Measurements from ENCODE around the gene ULK2.
A peak's percentile ranks its signal among the peaks of the same experiment; 100 is the strongest.

ULK2 gene

DNA sequence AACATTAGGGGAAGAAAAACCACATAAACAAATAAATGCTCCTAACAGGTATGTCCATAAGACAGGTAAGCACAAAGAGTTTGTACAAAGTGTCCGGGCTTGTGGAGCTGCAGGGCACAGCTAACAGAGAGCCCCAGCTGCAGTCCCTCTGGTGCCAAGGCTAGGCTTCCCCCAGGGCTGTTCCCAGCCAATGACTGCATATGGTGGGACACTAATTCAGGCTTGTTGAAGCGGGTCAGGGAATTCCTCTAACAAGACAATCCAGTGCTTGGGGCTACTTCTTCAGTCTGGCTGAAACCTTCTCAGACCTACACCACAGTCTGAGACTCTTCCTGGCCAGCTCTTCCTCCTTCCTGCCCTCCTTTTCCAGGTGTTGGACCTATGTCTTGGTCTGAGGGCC lies 67.9 kb downstream of the ULK2 start:
- ChIA-PET POLR2A (no interaction called here), CTCF (interaction anchor here (1.2 to 1.9 kb wide), 2 partner anchors 33 to 37 kb away, joined by 3 to 4 read pairs; no protein-coding TSS in a partner anchor)

DNA sequence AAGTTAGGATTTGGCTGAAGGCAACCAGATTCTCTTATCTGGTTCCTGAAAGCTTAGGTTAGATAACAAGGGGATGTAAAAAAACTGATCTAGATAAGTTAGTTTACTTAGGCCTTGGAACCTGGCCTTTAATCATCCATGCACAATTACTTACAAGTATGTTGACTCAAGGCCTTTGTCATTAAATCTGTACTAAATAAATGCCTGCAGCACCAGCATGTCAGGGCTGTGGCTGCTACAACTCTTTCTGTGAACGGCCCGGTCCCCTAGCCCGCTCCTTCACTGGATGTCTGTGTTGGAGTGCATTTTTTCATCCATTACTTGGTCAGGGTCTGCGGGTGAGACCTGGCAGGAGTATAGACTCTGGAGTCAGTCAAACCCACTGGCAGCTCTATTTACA lies 71.3 kb downstream of the ULK2 start:
- ChIA-PET CTCF (interaction anchor here (0.5 to 1.6 kb wide), 3 partner anchors 16 to 30 kb away, joined by 3 read pairs; no protein-coding TSS in a partner anchor), POLR2A (no interaction called here)
- H3K4me1 ChIP-seq (ENCODE audit: control insufficient read depth, insufficient read depth, low read length) = 0 out of 2 replicates have a peak, but pooled peaks cover 3% of the 10 kb centered on the region
- peaks cover 82 to 93% of the 10 kb centered on the region in 2 experiments for H3K36me3 ChIP-seq (ENCODE audit: control insufficient read depth in 2 of 2, insufficient read depth in 1 of 2, low read length in 2 of 2)
- H3K4me3 ChIP-seq (ENCODE audit: low read depth, low read length) = no peak overlapping the region
- H3K27ac ChIP-seq (ENCODE audit: extremely low read depth, low read depth, low read length) = no peak overlapping the region; the same call in 1 of the 2 replicates
- TF ChIP-seq SETDB1 (IDR thresholded peaks at IDR 0.05; ENCODE audit: insufficient read length, low read length) (peak; percentile 78), PRDM1 (tag by site-specific recombination; IDR thresholded peaks at IDR 0.05) (no peak)
- no peaks in the 10 kb centered on the region for H3K9me3 ChIP-seq (ENCODE audit: control insufficient read depth, insufficient read depth, low read depth, low read length)

More for the DNA sequence above, 67.9 kb downstream of the ULK2 start:
- Histone ChIP-seq H3K9me3 (ENCODE audit: control insufficient read depth, insufficient read depth, low read depth, low read length) (no peaks in the 10 kb centered on the region), H3K4me1 (ENCODE audit: control insufficient read depth, insufficient read depth, low read length) (0 out of 2 replicates have a peak, but pooled peaks cover 3% of the 10 kb centered on the region), H3K36me3 (ENCODE audit: control insufficient read depth in 2 of 2, insufficient read depth in 1 of 2, low read length in 2 of 2) (peaks cover 80 to 87% of the 10 kb centered on the region in 2 experiments), H3K4me3 (ENCODE audit: low read depth, low read length) (no peak overlapping the region), H3K27ac (ENCODE audit: extremely low read depth, low read depth, low read length) (no peak overlapping the region)
- TF ChIP-seq, protein P1, sequence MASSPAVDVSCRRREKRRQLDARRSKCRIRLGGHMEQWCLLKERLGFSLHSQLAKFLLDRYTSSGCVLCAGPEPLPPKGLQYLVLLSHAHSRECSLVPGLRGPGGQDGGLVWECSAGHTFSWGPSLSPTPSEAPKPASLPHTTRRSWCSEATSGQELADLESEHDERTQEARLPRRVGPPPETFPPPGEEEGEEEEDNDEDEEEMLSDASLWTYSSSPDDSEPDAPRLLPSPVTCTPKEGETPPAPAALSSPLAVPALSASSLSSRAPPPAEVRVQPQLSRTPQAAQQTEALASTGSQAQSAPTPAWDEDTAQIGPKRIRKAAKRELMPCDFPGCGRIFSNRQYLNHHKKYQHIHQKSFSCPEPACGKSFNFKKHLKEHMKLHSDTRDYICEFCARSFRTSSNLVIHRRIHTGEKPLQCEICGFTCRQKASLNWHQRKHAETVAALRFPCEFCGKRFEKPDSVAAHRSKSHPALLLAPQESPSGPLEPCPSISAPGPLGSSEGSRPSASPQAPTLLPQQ (tag by site-specific recombination; IDR thresholded peaks at IDR 0.05) = no peak
- TF ChIP-seq MYNN (tag by site-specific recombination; IDR thresholded peaks at IDR 0.05; ENCODE audit: borderline replicate concordance) = no peak
- no peak for TF ChIP-seq GLIS2 (tag by site-specific recombination; IDR thresholded peaks at IDR 0.05)

- TF ChIP-seq ZSCAN18 (tag by site-specific recombination; IDR thresholded peaks at IDR 0.05) (no peak), ZNF747 (tag by site-specific recombination; IDR thresholded peaks at IDR 0.05) (no peak), ZXDB (tag by site-specific recombination; IDR thresholded peaks at IDR 0.05) (no peak), KLF16 (tag by site-specific recombination; IDR thresholded peaks at IDR 0.05) (no peak), PRDM1 (tag by site-specific recombination; IDR thresholded peaks at IDR 0.05) (0 out of 2 replicates have a peak, but pooled peaks have one; percentile 35), ZNF544 (tag by site-specific recombination; IDR thresholded peaks at IDR 0.05) (no peak)
- H3K9me3 ChIP-seq (ENCODE audit: control insufficient read depth, insufficient read depth, low read depth, low read length) = no peaks in the 10 kb centered on the region
- H3K36me3 ChIP-seq (ENCODE audit: control insufficient read depth in 2 of 2, insufficient read depth in 1 of 2, low read length in 2 of 2) = peaks cover 70 to 83% of the 10 kb centered on the region in 2 experiments
- ChIA-PET CTCF (interaction anchor here (1.0 to 1.4 kb wide), 3 partner anchors 24 to 25 kb away, joined by 4 to 5 read pairs (median 4); no protein-coding TSS in a partner anchor), POLR2A (interaction anchor here (1.0 kb wide), 1 partner anchor 47 kb away, joined by 4 read pairs; no protein-coding TSS in a partner anchor)
- H3K4me3 ChIP-seq (ENCODE audit: low read depth, low read length) = no peak overlapping the region
- H3K4me1 ChIP-seq (ENCODE audit: control insufficient read depth, insufficient read depth, low read length) = 0 out of 2 replicates have a peak, but pooled peaks cover 3% of the 10 kb centered on the region
- H3K27ac ChIP-seq (ENCODE audit: extremely low read depth, low read depth, low read length) = no peak overlapping the region; the same call in 1 of the 2 replicates
Measured at GRCh38 chr17:19791918-19792550, 75.7 kb downstream of the ULK2 start.

DNA sequence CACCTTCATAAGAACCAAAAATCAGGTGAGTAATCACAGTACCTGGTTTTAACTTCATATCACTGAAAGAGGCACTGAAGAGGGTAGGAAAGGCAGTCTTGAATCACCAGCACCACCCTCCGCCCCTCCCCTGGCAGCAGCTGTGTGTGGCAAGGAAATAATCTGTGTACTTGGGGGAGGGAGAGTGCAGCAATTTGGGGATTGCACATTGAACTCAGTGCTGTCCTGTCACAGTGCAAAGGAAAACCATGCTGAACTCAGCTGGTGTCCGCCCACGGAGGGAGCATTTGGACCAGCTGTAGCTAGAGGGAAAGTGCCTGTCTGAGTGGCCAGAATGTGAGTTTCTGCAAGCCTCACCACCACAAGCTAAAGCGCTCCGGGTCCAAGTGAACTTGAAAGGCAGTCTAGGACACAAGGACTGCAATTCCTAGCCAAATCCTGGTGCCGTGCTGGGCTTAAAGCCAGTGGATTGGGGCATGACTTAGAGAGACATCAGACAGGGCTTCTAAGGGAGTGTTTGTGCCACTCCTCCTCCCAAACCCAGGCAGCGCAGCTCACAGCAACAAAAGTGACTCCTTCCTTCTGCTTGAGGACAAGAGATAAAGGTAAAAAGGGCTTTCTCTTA lies 79.9 kb downstream of the ULK2 start:
- TF ChIP-seq ZNF155 (tag by site-specific recombination; IDR thresholded peaks at IDR 0.05) (no peak), ZNF138 (tag by site-specific recombination; IDR thresholded peaks at IDR 0.05; ENCODE audit: borderline replicate concordance) (no peak), ZFHX2 (tag by site-specific recombination; conservative IDR thresholded peaks at IDR 0.05) (peak; percentile 60), ZSCAN23 (tag by site-specific recombination; IDR thresholded peaks at IDR 0.05) (no peak)
- H3K36me3 ChIP-seq (ENCODE audit: control insufficient read depth in 2 of 2, insufficient read depth in 1 of 2, low read length in 2 of 2) = peaks cover 52 to 71% of the 10 kb centered on the region in 2 experiments
- H3K27ac ChIP-seq (ENCODE audit: extremely low read depth, low read depth, low read length) = no peak overlapping the region
- CTCF ChIA-PET = interaction anchor here (0.5 to 1.0 kb wide), 5 partner anchors 22 to 286 kb away, joined by 3 to 6 read pairs (median 3); no protein-coding TSS in a partner anchor
- no peak overlapping the region for H3K4me3 ChIP-seq (ENCODE audit: low read depth, low read length)
- no peaks in the 10 kb centered on the region for H3K9me3 ChIP-seq (ENCODE audit: control insufficient read depth, insufficient read depth, low read depth, low read length)
- H3K4me1 ChIP-seq (ENCODE audit: control insufficient read depth, insufficient read depth, low read length) = no peaks in the 10 kb centered on the region
- POLR2A ChIA-PET = no interaction called here
